Naive thymus-derived CD4-positive, alpha-beta T cell (primary cell): ENCODE data around the gene MICU2. TPM values are rescaled to one million over a fixed set of nuclear protein-coding genes. Genes with fewer than 3 reads are reported as not detected.
A peak's percentile ranks its signal among the peaks of the same experiment; 100 is the strongest.

ENCODE experiments used
- ATAC-seq: fragments of 150-1000 bp; cut with Tn5 transposase; 2 replicates; pipeline ENCODE4 v1.10.0; 2021; ENCODE audit warnings: mild to moderate bottlenecking, moderate library complexity
- CTCF ChIA-PET: fragments of 350-600 bp; sonication (Branson Sonifier 250); formaldehyde crosslinking; loops from one replicate; lab custom pipeline; 2021; ENCODE audit warnings: antibody characterized with exemption; lab: Charles Lee
- POLR2A ChIA-PET: fragments of 350-600 bp; sonication (Branson Sonifier 250); formaldehyde crosslinking; loops from one replicate; lab custom pipeline; 2021; ENCODE audit warnings: antibody characterized with exemption, inconsistent platforms; lab: Charles Lee
- DNase-seq, 9 donors: peaks; one replicate each; pipeline versions ENCODE4 v3.0.0 to v3.0.0-alpha.2; 2020 to 2022; ENCODE audit warnings: mixed read lengths in 1 of 9
- H3K27ac ChIP-seq: one replicate; pipeline ENCODE4 v1.7.0; 2013; ENCODE audit warnings: mild to moderate bottlenecking, low read depth, low read length, moderate library complexity
- H3K27me3 ChIP-seq, 2 donors: one replicate each; pipeline ENCODE4 v1.7.0; 2013; ENCODE audit warnings: low read length in 2 of 2, mild to moderate bottlenecking in 2 of 2, moderate library complexity in 2 of 2; ENCODE audit not compliant: control insufficient read depth in 2 of 2, insufficient read depth in 2 of 2
- H3K36me3 ChIP-seq, 3 experiments: 1 replicate in 2 of 3; 2 replicates in 1 of 3; pipeline ENCODE4 v1.7.0; 2013; ENCODE audit warnings: low read length in 3 of 3, mild to moderate bottlenecking in 3 of 3, moderate library complexity in 1 of 3; ENCODE audit not compliant: insufficient read depth in 3 of 3, control insufficient read depth in 2 of 3
- H3K4me1 ChIP-seq, 2 donors: one replicate each; pipeline ENCODE4 v1.7.0; 2013; ENCODE audit warnings: low read length in 2 of 2, mild to moderate bottlenecking in 2 of 2, moderate library complexity in 1 of 2; ENCODE audit not compliant: control insufficient read depth in 2 of 2, insufficient read depth in 2 of 2
- H3K4me3 ChIP-seq: 2 replicates; pipeline ENCODE4 v1.7.0; 2013; ENCODE audit warnings: mild to moderate bottlenecking, low read length
- H3K9me3 ChIP-seq, 3 experiments: 1 replicate in 2 of 3; 2 replicates in 1 of 3; pipeline ENCODE4 v1.7.0; 2013; ENCODE audit warnings: low read length in 3 of 3; ENCODE audit not compliant: control insufficient read depth in 2 of 3
- H3K27ac Mint-ChIP-seq, 9 donors: one replicate each; pipeline ENCODE4 v1.8.0; 2020 to 2022; ENCODE audit warnings: mixed read lengths in 9 of 9, mild to moderate bottlenecking in 8 of 9, moderate library complexity in 5 of 9, inconsistent platforms in 2 of 9
- H3K27me3 Mint-ChIP-seq, 5 donors: one replicate each; pipeline ENCODE4 v1.8.0; 2021 to 2022; ENCODE audit warnings: mixed read lengths in 5 of 5, mild to moderate bottlenecking in 1 of 5
- H3K36me3 Mint-ChIP-seq, 5 donors: one replicate each; pipeline ENCODE4 v1.8.0; 2020 to 2022; ENCODE audit warnings: mixed read lengths in 5 of 5, mild to moderate bottlenecking in 3 of 5, inconsistent platforms in 1 of 5
- H3K4me1 Mint-ChIP-seq, 7 donors: one replicate each; pipeline ENCODE4 v1.8.0; 2020 to 2022; ENCODE audit warnings: mixed read lengths in 7 of 7, mild to moderate bottlenecking in 3 of 7, inconsistent platforms in 1 of 7
- H3K4me3 Mint-ChIP-seq, 10 donors: one replicate each; pipeline ENCODE4 v1.8.0; 2020 to 2022; ENCODE audit warnings: mild to moderate bottlenecking in 10 of 10, mixed read lengths in 10 of 10, moderate library complexity in 6 of 10, inconsistent platforms in 2 of 10
- H3K9me3 Mint-ChIP-seq, 11 donors: one replicate each; pipeline ENCODE4 v1.8.0; 2020 to 2022; ENCODE audit warnings: mixed read lengths in 11 of 11, mild to moderate bottlenecking in 4 of 11, inconsistent platforms in 1 of 11, moderate library complexity in 1 of 11
- intact Hi-C, 2 donors: fragments of 100-400 bp; cut with micrococcal nuclease; formaldehyde crosslinking; loops; one replicate each; pipeline ENCODE4 v1.15.1; 2023
- polyA plus RNA-seq, 2 donors: library from polyadenylated mRNA; unstranded; fragments of 300-500 nt; fragmentation: Illumina TruSeq; gene quantifications; one replicate each; pipeline ENCODE4 v1.2.3, GENCODE V29; 2021
- total RNA-seq, 6 experiments: library from RNA in 5 of 6; stranded (reverse) in 5 of 6; gene quantifications; 1 replicate in 5 of 6; 2 replicates in 1 of 6; pipeline ENCODE4 v1.2.3 and lab custom pipeline; 2021 to 2026

The MICU2 gene
- total and polyA plus RNA-seq, 7 experiments from 2014 or later, result 30.6 to 45.6 (median 37.5) TPM

DNA sequence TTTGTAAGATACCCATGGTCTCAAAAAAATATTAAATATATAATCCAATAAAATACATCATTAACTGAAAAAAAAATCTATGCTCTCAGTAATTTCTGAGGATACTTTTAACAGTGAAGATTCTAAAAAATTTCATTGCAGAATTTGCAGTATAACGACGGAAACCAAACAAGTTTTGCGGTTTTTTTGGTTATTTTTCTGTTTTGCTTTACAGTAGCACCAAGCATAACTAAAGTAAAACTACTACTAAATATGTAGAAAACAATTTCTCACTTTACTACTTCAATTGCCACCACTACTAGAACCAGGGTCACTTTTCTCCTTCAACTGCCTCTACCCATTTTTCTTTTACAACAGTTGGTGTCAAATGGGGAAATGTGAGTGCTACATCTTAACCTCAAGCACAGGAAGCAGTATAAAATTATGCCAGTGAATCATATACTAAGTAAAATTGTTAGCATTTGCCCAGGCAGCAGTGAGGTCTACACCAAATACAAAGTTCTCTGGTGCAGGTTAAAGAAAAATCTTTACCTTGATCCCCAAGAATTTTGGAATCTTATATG is 24.1 kb downstream of the MICU2 start:
- H3K4me3 ChIP-seq, result no peak overlapping the region
- peaks cover 0 to 13% (median 0%) of the 10 kb centered on the region in 3 experiments for H3K9me3 ChIP-seq
- H3K4me1 ChIP-seq, result peaks cover 12 to 19% of the 10 kb centered on the region in 2 donors
- H3K9me3 Mint-ChIP-seq, result peaks cover 0 to 22% (median 6%) of the 10 kb centered on the region in 11 donors
- DNase-seq (no peak), ATAC-seq (peak; percentile 78)
- H3K27me3 ChIP-seq, result no peaks in the 10 kb centered on the region
- no peaks in the 10 kb centered on the region for H3K27me3 Mint-ChIP-seq
- H3K27ac Mint-ChIP-seq, result peak overlapping the region in 2 of 9 donors; percentile 1 to 64
- intact Hi-C loops, result loop anchor here in 1 of 2 donors (2.0 kb wide), 1 partner anchor 15 kb away; no protein-coding TSS in a partner anchor
- H3K4me1 Mint-ChIP-seq, result peaks cover 13 to 59% (median 43%) of the 10 kb centered on the region in 7 donors
- no peak overlapping the region for H3K27ac ChIP-seq
- peaks cover 4 to 35% (median 25%) of the 10 kb centered on the region in 5 donors for H3K36me3 Mint-ChIP-seq
- POLR2A ChIA-PET, result no interaction called here
- CTCF ChIA-PET, result no interaction called here
- H3K4me3 Mint-ChIP-seq, result peak overlapping the region in 4 of 10 donors; percentile 7 to 30 (median 12)
- peaks cover 0 to 3% (median 0%) of the 10 kb centered on the region in 3 experiments for H3K36me3 ChIP-seq

- Histone ChIP-seq H3K4me3 (no peak overlapping the region), H3K9me3 (peaks cover 0 to 13% (median 0%) of the 10 kb centered on the region in 3 experiments), H3K27ac (no peak overlapping the region), H3K4me1 (peaks cover 12 to 19% of the 10 kb centered on the region in 2 donors), H3K36me3 (peaks cover 0 to 3% (median 0%) of the 10 kb centered on the region in 3 experiments), H3K27me3 (no peaks in the 10 kb centered on the region)
- intact Hi-C loops, result no loop called here
- ATAC-seq, result no peak
- no peak overlapping the region for H3K27ac Mint-ChIP-seq
- H3K4me3 Mint-ChIP-seq, result no peak overlapping the region
- no peak for DNase-seq
- POLR2A ChIA-PET, result no interaction called here
- peaks cover 4 to 32% (median 27%) of the 10 kb centered on the region in 5 donors for H3K36me3 Mint-ChIP-seq
- H3K9me3 Mint-ChIP-seq, result peaks cover 0 to 20% (median 5%) of the 10 kb centered on the region in 11 donors
- no peaks in the 10 kb centered on the region for H3K27me3 Mint-ChIP-seq
- H3K4me1 Mint-ChIP-seq, result peaks cover 13 to 69% (median 53%) of the 10 kb centered on the region in 7 donors
- CTCF ChIA-PET, result no interaction called here
These were observed 25.2 kb downstream of the MICU2 start for GRCh38 chr13:21578748-21579147.

- POLR2A ChIA-PET, result interaction anchor here (0.8 kb wide), 1 partner anchor 9 kb away, joined by 3 read pairs; no protein-coding TSS in a partner anchor
- no peak overlapping the region for H3K27ac ChIP-seq
- intact Hi-C loops, result no loop called here
- H3K36me3 ChIP-seq, result no peaks in the 10 kb centered on the region
- Mint-ChIP-seq H3K4me3 (peak overlapping the region in 1 of 10 donors; percentile 5), H3K27me3 (no peaks in the 10 kb centered on the region), H3K4me1 (peaks cover 13 to 70% (median 51%) of the 10 kb centered on the region in 7 donors), H3K27ac (no peak overlapping the region), H3K36me3 (peaks cover 0 to 18% (median 10%) of the 10 kb centered on the region in 5 donors), H3K9me3 (no peaks in the 10 kb centered on the region)
- H3K9me3 ChIP-seq, result no peaks in the 10 kb centered on the region
- DNase-seq, result no peak
- H3K4me1 ChIP-seq, result peaks cover 12 to 13% of the 10 kb centered on the region in 2 donors
- no peak overlapping the region for H3K4me3 ChIP-seq
- CTCF ChIA-PET, result interaction anchor here (1.5 kb wide), 1 partner anchor 18 kb away, joined by 4 read pairs; no protein-coding TSS in a partner anchor
- ATAC-seq, result no peak
- H3K27me3 ChIP-seq, result no peaks in the 10 kb centered on the region
These were observed 27.5 kb downstream of the MICU2 start for GRCh38 chr13:21576426-21576825.

- Histone ChIP-seq H3K27ac (no peak overlapping the region), H3K4me3 (no peak overlapping the region), H3K36me3 (no peaks in the 10 kb centered on the region), H3K27me3 (no peaks in the 10 kb centered on the region), H3K4me1 (no peaks in the 10 kb centered on the region), H3K9me3 (no peaks in the 10 kb centered on the region)
- ChIA-PET POLR2A (interaction anchor here (2.4 kb wide), 1 partner anchor 30 kb away, joined by 5 read pairs; the partner anchor contains the start of gene MICU2), CTCF (no interaction called here)
- peaks cover 0 to 11% (median 6%) of the 10 kb centered on the region in 5 donors for H3K36me3 Mint-ChIP-seq
- H3K9me3 Mint-ChIP-seq, result no peaks in the 10 kb centered on the region
- intact Hi-C loops, result no loop called here
- peaks cover 3 to 69% (median 44%) of the 10 kb centered on the region in 7 donors for H3K4me1 Mint-ChIP-seq
- DNase-seq (no peak), ATAC-seq (no peak)
- H3K27ac Mint-ChIP-seq, result peak overlapping the region in 2 of 9 donors; percentile 10 to 73
- no peak overlapping the region for H3K4me3 Mint-ChIP-seq
- H3K27me3 Mint-ChIP-seq, result no peaks in the 10 kb centered on the region
These were observed 29.9 kb downstream of the MICU2 start for GRCh38 chr13:21573920-21574712.

GRCh38 chr13:21569686-21570085 is 34.3 kb downstream of the MICU2 start:
- ChIA-PET CTCF (interaction anchor here (0.6 kb wide), 1 partner anchor 1528 kb away, joined by 3 read pairs; no protein-coding TSS in a partner anchor), POLR2A (no interaction called here)
- Histone ChIP-seq H3K4me1 (no peaks in the 10 kb centered on the region), H3K36me3 (peaks cover 0 to 18% (median 5%) of the 10 kb centered on the region in 3 experiments), H3K9me3 (no peaks in the 10 kb centered on the region), H3K4me3 (no peak overlapping the region), H3K27me3 (no peaks in the 10 kb centered on the region), H3K27ac (no peak overlapping the region)
- Mint-ChIP-seq H3K4me3 (no peak overlapping the region), H3K36me3 (peaks cover 4 to 27% (median 18%) of the 10 kb centered on the region in 5 donors), H3K27ac (no peak overlapping the region), H3K4me1 (peaks cover 8 to 61% (median 39%) of the 10 kb centered on the region in 7 donors), H3K9me3 (no peaks in the 10 kb centered on the region), H3K27me3 (no peaks in the 10 kb centered on the region)
- ATAC-seq (no peak), DNase-seq (no peak)
- intact Hi-C loops, result no loop called here

DNA sequence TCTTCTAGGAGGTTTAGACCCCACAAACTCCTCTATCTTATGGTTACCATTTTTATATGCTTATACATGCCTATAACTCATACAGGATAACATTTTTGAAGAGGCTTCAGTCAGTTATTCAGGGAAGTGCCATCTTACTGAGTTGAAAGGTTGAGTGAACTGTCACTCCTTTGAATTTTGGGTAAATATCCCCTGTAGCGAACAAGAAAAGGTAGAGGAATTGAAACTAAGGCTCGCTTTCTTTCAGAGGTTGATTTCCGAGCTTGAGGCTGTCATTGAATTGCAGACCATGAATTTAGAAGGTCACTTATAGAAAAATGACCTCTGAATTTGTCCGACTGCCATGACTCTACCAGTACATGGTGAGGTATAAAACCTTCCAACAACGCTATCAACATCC is 35.1 kb downstream of the MICU2 start:
- no peaks in the 10 kb centered on the region for H3K27me3 Mint-ChIP-seq
- CTCF ChIA-PET, result no interaction called here
- H3K36me3 Mint-ChIP-seq, result peaks cover 9 to 32% (median 21%) of the 10 kb centered on the region in 5 donors
- ATAC-seq (no peak), DNase-seq (no peak)
- peaks cover 0 to 26% (median 5%) of the 10 kb centered on the region in 3 experiments for H3K36me3 ChIP-seq
- no peak overlapping the region for H3K27ac Mint-ChIP-seq
- intact Hi-C loops, result no loop called here
- peaks cover 0 to 2% (median 0%) of the 10 kb centered on the region in 11 donors for H3K9me3 Mint-ChIP-seq
- no peak overlapping the region for H3K27ac ChIP-seq
- no peaks in the 10 kb centered on the region for H3K4me1 ChIP-seq
- POLR2A ChIA-PET, result no interaction called here
- no peak overlapping the region for H3K4me3 ChIP-seq
- H3K4me3 Mint-ChIP-seq, result no peak overlapping the region
- peaks cover 8 to 53% (median 31%) of the 10 kb centered on the region in 7 donors for H3K4me1 Mint-ChIP-seq
- H3K27me3 ChIP-seq, result no peaks in the 10 kb centered on the region
- H3K9me3 ChIP-seq, result no peaks in the 10 kb centered on the region
